GM12864 (cell line): ENCODE results near the gene ZCCHC14.
"Not testable (repeated sequence)": the region's sequence is repeated elsewhere in the genome, so short reads cannot be mapped to it uniquely, and the experiment has no call there.

Experiments used
- DNase-seq: peaks from one replicate; pipeline ENCODE4 v3.0.0-alpha.2; 2011; ENCODE audit warnings: low read depth
- H3K4me3 ChIP-seq: 2 replicates; pipeline ENCODE4 v1.5.1; 2011; ENCODE audit warnings: mild to moderate bottlenecking, low read depth, low read length, control low read depth
- TF ChIP-seq, protein P1 (sequence below): IDR thresholded peaks from 2 replicates; pipeline ENCODE4 v1.5.1; 2011; ENCODE audit warnings: low read depth, mild to moderate bottlenecking, moderate library complexity, low read length, control low read depth, inconsistent platforms; ENCODE audit errors: missing control alignments

ZCCHC14 gene

DNA sequence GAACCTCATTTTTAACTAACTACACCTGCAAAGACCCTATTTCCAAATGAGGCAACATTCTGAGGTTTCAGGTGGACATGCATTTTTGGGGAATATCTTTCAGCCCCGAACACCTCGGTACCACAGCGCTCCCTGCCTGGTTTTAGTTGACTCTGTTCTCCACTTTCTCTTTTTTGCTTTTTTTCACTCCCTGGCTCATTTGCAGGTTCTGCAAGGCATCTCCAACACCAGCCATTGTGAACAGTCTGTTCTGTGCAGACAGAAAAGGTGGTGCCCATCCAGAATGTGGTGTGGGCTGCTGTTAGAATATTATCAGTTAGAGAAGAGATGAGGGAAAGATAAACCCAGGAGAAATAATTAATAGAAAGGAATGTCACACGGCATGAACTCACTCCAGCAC is 32.5 kb upstream of the ZCCHC14 start:
- TF ChIP-seq, protein P1, sequence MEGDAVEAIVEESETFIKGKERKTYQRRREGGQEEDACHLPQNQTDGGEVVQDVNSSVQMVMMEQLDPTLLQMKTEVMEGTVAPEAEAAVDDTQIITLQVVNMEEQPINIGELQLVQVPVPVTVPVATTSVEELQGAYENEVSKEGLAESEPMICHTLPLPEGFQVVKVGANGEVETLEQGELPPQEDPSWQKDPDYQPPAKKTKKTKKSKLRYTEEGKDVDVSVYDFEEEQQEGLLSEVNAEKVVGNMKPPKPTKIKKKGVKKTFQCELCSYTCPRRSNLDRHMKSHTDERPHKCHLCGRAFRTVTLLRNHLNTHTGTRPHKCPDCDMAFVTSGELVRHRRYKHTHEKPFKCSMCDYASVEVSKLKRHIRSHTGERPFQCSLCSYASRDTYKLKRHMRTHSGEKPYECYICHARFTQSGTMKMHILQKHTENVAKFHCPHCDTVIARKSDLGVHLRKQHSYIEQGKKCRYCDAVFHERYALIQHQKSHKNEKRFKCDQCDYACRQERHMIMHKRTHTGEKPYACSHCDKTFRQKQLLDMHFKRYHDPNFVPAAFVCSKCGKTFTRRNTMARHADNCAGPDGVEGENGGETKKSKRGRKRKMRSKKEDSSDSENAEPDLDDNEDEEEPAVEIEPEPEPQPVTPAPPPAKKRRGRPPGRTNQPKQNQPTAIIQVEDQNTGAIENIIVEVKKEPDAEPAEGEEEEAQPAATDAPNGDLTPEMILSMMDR: no peak
- H3K4me3 ChIP-seq: no peak overlapping the region

DNA sequence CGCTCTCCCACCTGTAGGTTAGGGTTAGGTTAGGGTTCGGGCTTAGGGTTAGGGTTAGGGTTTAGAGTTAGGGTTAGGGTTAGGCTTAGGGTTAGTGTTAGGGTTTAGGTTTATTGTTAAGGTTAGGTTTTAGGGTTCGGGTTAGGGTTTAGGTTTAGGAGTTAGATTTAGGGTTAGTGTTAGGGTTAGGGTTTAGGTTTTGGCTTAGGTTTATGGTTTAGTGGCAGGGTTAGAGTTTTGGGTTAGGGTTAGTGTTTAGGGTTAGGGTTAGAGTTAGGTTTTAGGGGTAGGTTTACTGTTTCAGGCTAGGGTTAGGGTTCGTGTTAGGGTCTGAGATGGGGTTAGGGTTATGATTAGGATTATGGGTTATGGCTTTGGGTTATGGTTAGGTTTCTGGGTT is 31.6 kb upstream of the ZCCHC14 start:
- H3K4me3 ChIP-seq: no peak overlapping the region
- TF ChIP-seq, protein P1: no peak
- DNase-seq: no peak

More for the DNA sequence above, 32.5 kb upstream of the ZCCHC14 start:
- no peak for DNase-seq

DNA sequence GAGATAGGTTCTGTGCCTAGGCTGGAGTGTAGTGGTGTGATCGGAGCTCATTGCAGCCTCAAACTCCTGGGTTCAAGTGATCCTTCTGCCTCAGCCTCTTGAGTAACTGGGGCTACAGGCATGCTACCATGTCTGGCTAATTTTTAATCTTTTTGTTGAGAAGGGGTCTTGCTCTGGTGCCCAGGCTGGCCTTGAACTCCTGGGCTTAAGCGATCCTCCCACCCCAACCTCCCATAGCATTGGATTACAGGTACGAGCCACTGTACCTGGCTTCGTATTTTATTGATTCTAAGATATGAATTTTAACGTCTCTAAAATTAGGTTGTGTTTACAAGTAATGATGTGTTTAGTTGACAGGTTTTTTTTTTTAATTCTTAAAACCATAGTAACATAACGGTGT is 30.8 kb upstream of the ZCCHC14 start:
- H3K4me3 ChIP-seq, DNase-seq: not testable (repeated sequence)

DNA sequence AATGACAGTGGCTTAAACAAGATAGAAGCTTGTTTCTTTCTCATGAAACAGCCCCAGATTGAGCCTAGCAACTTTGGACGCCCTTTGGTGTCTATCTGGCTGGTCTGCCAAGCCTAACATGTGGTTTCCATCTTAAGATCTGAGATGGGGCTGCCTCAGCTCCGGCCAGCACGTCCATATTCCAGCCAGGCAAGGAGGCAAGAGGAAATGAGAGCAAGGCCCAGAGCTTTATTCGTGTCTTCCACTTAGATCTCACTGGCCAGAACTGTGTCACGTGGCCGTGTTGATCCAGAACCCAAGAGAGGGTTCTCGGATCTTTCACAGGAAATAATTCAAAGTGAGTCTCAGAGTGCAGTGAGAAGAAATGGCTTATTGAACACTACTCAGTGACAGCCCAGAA is 28.9 kb upstream of the ZCCHC14 start:
- DNase-seq, H3K4me3 ChIP-seq: not testable (repeated sequence)

DNA sequence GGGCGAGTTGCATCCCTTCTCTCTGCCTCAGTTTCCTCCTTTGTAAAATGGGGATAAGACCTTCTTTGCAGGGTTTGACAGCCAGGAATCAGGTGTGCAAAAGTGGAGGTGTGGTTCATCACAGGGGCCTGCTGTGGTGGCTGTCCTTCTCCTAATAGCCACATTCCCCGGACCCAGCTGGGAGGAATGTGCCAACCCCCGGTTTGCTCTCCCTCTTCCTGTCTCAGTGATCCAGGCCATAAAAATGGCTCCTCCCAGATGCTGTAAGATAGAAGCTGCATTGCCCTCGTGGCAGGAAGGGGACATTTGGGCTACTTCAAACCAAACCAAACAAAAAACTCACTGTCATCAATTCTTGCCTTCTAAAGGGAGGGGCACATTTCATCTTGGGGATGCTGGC is 26.3 kb upstream of the ZCCHC14 start:
- H3K4me3 ChIP-seq, DNase-seq: not testable (repeated sequence)

DNA sequence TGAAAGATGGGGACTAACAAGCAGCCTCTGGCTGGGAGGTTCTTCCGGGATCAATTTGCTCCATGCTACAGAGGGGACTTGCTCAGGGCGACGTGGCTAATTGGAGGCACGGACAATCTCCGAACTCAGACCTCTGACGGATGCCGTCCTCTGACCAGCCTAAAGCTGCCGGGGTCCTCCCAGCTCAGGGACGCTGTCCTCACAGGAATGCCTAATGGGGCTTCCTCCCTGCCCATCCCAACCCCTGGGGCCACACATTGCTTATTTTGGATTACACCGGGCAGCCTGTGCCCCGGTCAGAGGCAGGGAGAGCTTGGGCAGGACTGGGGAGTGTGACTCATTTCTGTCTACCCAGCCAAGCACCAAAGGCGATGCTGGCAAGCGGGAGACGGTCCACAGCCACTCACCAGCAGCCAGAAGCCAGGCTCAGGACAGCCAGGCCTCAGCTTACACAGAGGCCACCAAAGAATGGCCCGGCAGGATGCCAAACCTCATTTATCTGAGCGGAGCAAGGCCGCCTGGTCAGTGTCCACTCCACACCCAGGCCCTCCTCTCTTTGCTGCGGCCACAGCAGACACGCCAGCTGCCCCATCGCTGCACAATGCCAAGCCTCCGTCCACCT is 25.7 kb upstream of the ZCCHC14 start:
- not testable (repeated sequence) for H3K4me3 ChIP-seq, DNase-seq

DNA sequence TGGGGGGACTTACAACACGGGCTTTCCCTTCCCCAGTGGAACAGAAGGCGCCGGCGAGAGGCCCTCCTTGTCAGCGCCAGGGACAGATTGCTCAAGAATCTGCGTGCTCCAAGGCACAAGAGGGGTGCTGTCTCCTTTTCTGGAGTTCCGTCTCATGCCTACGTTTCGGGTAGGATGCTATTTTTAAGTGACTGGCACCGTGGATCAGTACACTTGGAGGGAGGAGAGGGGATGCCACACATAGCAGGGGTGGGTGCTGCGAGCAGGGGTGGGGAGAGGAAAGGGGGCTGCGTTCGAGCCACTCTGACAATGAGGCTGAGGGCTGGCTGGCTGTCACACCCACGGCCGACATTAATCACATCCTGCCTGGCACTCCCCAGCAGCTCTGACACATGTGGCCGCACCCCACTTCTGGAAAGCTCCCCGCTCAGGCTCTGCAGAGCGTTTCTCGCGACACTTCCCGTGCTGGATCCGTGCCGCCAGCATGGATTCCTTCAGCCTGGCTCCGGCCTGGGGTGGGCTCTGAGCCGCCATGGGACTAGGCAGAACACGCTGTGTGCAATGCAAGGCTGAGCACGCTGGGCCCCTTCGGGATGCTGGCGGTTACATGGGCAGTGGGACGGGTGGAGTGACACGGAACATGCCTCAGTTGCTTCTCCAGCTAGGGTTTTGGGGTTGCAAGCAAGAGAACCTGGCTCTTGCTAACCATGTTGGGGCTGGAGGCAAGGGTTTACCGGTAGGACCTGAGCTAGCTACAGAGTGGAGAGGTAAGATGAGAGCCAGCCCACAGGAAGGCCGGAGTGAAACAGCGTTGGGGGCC is 25.0 kb upstream of the ZCCHC14 start:
- not testable (repeated sequence) for DNase-seq, H3K4me3 ChIP-seq

DNA sequence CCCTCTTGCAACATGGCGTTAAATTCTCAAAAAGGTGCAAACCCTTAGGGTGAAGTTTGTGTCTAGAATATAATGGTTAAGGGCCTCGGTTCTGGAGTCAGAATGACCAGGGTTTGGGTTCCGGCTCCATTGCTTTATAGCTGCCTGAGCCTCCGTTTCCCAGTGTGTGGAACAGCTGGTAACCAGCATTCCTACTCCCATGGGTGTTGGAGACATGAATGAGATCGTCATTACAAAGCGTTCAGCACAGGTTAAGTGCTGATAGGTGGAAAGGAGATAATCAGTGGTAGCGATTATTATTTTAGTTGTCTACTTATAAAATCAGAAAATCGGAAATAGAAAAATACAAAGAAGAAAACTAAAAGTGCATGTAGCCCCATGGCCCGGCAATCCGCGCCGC is 23.5 kb upstream of the ZCCHC14 start:
- TF ChIP-seq, protein P1: no peak
- no peak overlapping the region for H3K4me3 ChIP-seq
- no peak for DNase-seq

DNA sequence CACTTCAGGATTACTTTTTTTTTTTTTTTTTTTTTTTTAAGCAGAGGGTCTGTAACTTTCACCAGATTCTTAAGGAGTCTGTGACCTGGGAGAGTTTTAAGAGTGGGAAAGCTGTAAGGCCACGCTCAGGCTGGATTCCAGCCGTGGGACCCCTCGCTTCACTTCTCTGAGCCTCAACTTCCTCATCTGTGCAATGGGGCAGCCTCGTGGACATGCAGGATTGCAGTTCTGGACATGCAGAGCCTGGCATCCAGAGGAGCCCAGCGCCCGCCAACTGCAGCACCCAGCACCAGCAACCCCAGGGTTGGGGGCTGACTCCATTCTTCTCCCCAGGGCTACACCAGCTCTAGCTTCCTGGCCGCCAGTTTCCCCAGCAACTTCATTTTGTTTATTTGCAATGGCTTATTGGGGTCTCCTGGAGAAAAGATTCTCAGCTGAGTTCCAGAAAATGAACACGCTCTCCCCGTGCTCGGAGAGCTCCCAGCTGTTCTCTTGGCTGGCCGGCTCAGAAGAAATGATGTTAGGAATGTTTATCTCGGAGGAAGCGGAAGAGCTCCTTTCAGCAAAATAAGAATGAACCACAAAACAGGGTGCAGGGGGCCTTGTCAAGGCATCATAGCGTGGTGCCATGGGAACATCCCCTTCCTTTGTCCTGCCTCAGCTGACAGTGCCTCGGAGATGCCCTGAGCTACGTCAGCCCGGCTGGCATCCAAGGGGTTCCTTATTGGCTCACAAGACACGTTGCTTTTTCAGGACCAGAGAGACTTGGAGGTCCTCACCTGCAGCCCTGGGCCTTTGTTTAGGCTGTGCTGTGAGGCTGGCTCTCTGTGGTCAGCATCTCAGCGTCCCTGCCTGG is 22.9 kb upstream of the ZCCHC14 start:
- no peak overlapping the region for H3K4me3 ChIP-seq
- TF ChIP-seq, protein P1: no peak
- no peak for DNase-seq

DNA sequence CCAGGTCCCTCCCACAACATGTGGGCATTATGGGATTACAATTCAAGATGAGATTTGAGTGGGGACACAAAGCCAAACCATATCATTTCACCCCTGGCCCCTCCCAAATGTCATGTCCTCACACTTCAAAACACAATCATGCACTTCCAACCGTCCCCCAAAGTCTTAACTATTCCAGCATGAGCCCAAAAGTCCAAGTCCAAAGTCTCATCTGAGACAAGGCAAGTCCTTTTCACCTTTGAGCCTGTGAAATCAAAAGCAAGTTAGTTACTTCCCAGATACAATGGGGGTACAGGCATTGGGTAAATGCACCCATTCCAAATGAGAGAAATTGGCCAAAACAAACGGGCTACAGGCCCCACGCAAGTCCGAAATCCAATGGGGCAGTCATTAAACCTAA is 17.0 kb upstream of the ZCCHC14 start:
- H3K4me3 ChIP-seq, DNase-seq: not testable (repeated sequence)
